Progenitor cell of endocrine pancreas (in vitro differentiated cells): ENCODE data around the gene SLAMF8. TPM values are rescaled to one million over a fixed set of nuclear protein-coding genes. Genes with fewer than 3 reads are reported as not detected.

Experiments used
- DNase-seq: peaks from one replicate; pipeline ENCODE4 v3.0.0; 2021; ENCODE audit warnings: low spot score; ENCODE audit not compliant: unreplicated experiment
- H3K27ac Mint-ChIP-seq: 2 replicates; pipeline ENCODE4 v1.8.0; 2021; ENCODE audit warnings: mild to moderate bottlenecking, moderate library complexity, mixed read lengths
- H3K27me3 Mint-ChIP-seq: 2 replicates; pipeline ENCODE4 v1.8.0; 2021; ENCODE audit warnings: mixed read lengths
- H3K36me3 Mint-ChIP-seq: 2 replicates; pipeline ENCODE4 v1.8.0; 2022; ENCODE audit warnings: mixed read lengths; ENCODE audit not compliant: insufficient read depth
- H3K4me1 Mint-ChIP-seq: 2 replicates; pipeline ENCODE4 v1.8.0; 2021; ENCODE audit warnings: low read depth, mixed read lengths
- H3K4me3 Mint-ChIP-seq: 2 replicates; pipeline ENCODE4 v1.8.0; 2021; ENCODE audit warnings: low read depth, mild to moderate bottlenecking, moderate library complexity, mixed read lengths
- H3K9me3 Mint-ChIP-seq: 2 replicates; pipeline ENCODE4 v1.8.0; 2021; ENCODE audit warnings: low read depth, mixed read lengths
- CTCF ChIP-seq: fragments of 200-600 bp; sonication (generic); IDR thresholded peaks from one replicate; pipeline ENCODE4 v1.5.0; 2021; ENCODE audit warnings: antibody characterized with exemption, mild to moderate bottlenecking; ENCODE audit not compliant: unreplicated experiment
- total RNA-seq: library from RNA; stranded (reverse); gene quantifications from 2 replicates; pipeline ENCODE4 v1.2.1, GENCODE V29; 2021

SLAMF8 gene
- total RNA-seq, 1 donor from 2014 or later, result not detected

- Mint-ChIP-seq H3K27me3 (peaks cover 86% of the 10 kb centered on the region), H3K36me3 (no peaks in the 10 kb centered on the region), H3K27ac (no peak overlapping the region), H3K9me3 (no peaks in the 10 kb centered on the region), H3K4me1 (peaks cover 8% of the 10 kb centered on the region), H3K4me3 (no peak overlapping the region)
- DNase-seq, result no peak
- TF ChIP-seq CTCF, result no peak
Measured at GRCh38 chr1:159848326-159848725, 21.7 kb downstream of the SLAMF8 start.

- TF ChIP-seq CTCF, result no peak
- Mint-ChIP-seq H3K9me3 (no peaks in the 10 kb centered on the region), H3K27ac (no peak overlapping the region), H3K4me1 (peaks cover 16% of the 10 kb centered on the region), H3K27me3 (peaks cover 81% of the 10 kb centered on the region), H3K36me3 (no peaks in the 10 kb centered on the region), H3K4me3 (no peak overlapping the region)
- no peak for DNase-seq
Measured at GRCh38 chr1:159849626-159850366, 23.1 kb downstream of the SLAMF8 start.

GRCh38 chr1:159851407-159851806 lies 24.7 kb downstream of the SLAMF8 start:
- H3K4me3 Mint-ChIP-seq, result no peak overlapping the region
- peaks cover 83% of the 10 kb centered on the region for H3K27me3 Mint-ChIP-seq
- peaks cover 19% of the 10 kb centered on the region for H3K4me1 Mint-ChIP-seq
- H3K36me3 Mint-ChIP-seq, result no peaks in the 10 kb centered on the region
- no peak for TF ChIP-seq CTCF
- no peaks in the 10 kb centered on the region for H3K9me3 Mint-ChIP-seq
- no peak for DNase-seq
- H3K27ac Mint-ChIP-seq, result no peak overlapping the region

- DNase-seq, result no peak
- Mint-ChIP-seq H3K27me3 (peaks cover 84% of the 10 kb centered on the region), H3K27ac (no peak overlapping the region), H3K9me3 (no peaks in the 10 kb centered on the region), H3K4me1 (peaks cover 19% of the 10 kb centered on the region), H3K36me3 (no peaks in the 10 kb centered on the region), H3K4me3 (peak overlapping the region; percentile 72)
- no peak for TF ChIP-seq CTCF
Measured at GRCh38 chr1:159853417-159854115, 26.9 kb downstream of the SLAMF8 start.

- TF ChIP-seq CTCF, result no peak
- H3K4me1 Mint-ChIP-seq, result peaks cover 19% of the 10 kb centered on the region
- H3K27ac Mint-ChIP-seq, result no peak overlapping the region
- peaks cover 81% of the 10 kb centered on the region for H3K27me3 Mint-ChIP-seq
- H3K4me3 Mint-ChIP-seq, result peak overlapping the region; percentile 72
- DNase-seq, result no peak
- H3K36me3 Mint-ChIP-seq, result no peaks in the 10 kb centered on the region
- no peaks in the 10 kb centered on the region for H3K9me3 Mint-ChIP-seq
Measured at GRCh38 chr1:159854116-159854692, 27.5 kb downstream of the SLAMF8 start.
